Transverse colon (tissue), 3 donors: ENCODE results near the gene CBX5.

ENCODE experiments used
- CTCF ChIP-seq, 5 experiments: fragments of 200-600 bp in 3 of 5; fragments of 450-650 bp in 2 of 5; sonication (generic) in 3 of 5; IDR thresholded peaks; 1 replicate in 2 of 5; 2 replicates in 3 of 5; pipeline ENCODE4 v1.5.1; 2016 to 2017; ENCODE audit warnings: antibody characterized with exemption in 5 of 5, inconsistent platforms in 3 of 5, mild to moderate bottlenecking in 2 of 5, moderate library complexity in 1 of 5
- EP300 ChIP-seq: sonication (generic); formaldehyde crosslinking; IDR thresholded peaks from one replicate; pipeline ENCODE4 v1.6.1; 2017; ENCODE audit warnings: antibody characterized with exemption, low read depth
- POLR2A ChIP-seq: fragments of 450-650 bp; IDR thresholded peaks from one replicate; pipeline ENCODE4 v1.6.1; 2016; ENCODE audit warnings: antibody characterized with exemption, mild to moderate bottlenecking, moderate library complexity

GRCh38 chr12:54240971-54241588, 38.8 kb downstream of the CBX5 start:
- TF ChIP-seq POLR2A (no peak), CTCF (IDR thresholded peaks at IDR 0.05) (no peak), EP300 (no peak)
